ENCODE measurements around the gene HOXD10. TPM values are rescaled to one million over a fixed set of nuclear protein-coding genes. Genes with fewer than 3 reads are reported as not detected.

Gene HOXD10
- total and polyA plus RNA-seq, 9 of the 15 experiments (the other 6 are each of a cell fraction or from before 2014, with no cell fraction given) = not detected

DNA sequence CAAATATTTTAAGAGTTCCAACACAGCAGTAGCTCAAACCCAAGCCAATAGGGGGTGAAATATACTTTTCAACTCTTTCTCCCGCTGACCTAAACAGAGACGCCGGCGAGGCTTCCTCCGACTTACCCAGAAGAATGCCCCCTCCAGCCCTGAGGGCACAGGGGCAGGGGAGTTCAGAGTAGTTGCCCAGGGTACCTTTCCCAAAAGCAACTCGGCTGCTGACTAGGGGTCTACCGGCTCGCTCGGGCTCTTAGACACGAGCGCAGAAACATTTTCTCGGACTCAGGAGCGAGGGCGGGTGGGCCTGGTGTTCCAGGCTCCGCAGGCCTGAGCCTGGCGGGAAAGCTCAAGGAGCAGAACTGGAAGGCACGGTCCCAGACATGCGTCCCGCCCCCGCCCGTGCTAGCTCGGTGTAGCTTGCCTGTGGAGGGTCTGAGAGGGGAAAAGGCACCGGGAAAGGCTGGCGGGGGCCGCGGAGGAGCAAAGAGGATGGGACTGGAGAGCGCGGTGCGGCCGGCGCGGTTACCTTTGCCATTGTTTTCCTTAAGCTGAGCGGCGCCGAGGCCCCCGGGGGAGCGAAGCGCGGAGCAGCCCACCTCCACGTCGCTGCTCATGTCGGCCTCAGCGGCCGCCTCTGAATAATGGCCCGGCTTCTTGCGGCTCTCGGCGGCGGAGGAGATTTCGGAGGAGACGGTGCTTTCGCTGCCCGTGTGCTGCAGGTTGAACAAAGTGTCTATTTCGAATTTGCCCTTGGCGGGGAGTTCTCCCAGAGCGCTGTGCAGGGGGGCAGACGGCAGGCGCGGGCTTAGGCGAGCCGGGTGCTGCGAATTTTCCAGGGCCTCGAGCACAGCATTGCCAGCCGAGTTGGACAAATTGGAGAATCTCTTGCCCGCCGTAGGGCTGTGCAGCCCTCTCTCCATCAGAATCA, 33.5 kb upstream of the HOXD10 start:
- Histone ChIP-seq H3K4me3 (no peak overlapping the region), H3K79me2 (ENCODE audit: control insufficient read depth, insufficient read depth, low read length) (no peaks in the 10 kb centered on the region), H3K9me3 (replicated peaks; ENCODE audit: control insufficient read depth, insufficient read depth, low read depth, low read length) (peaks cover 10% of the 10 kb centered on the region), H3K36me3 (ENCODE audit: control insufficient read depth, insufficient read depth, low read length) (no peaks in the 10 kb centered on the region), H4K20me1 (replicated peaks; ENCODE audit: control insufficient read depth, insufficient read depth, low read length) (peaks cover 4% of the 10 kb centered on the region; the same call in 1 of the 2 replicates), H3K4me2 (ENCODE audit: insufficient read depth, low read length) (no peak overlapping the region), H3K9me1 (ENCODE audit: control insufficient read depth, insufficient read depth, low read length) (no peaks in the 10 kb centered on the region), H2AFZ (ENCODE audit: low read depth, low read length) (no peak overlapping the region), H3K4me1 (replicated peaks in 1 of 2; ENCODE audit: control insufficient read depth in 2 of 2, insufficient read depth in 2 of 2, low read length in 2 of 2) (peaks cover 0 to 43% of the 10 kb centered on the region in 2 experiments; a peak in 3 of 5 replicates), H3K27me3 (ENCODE audit: control insufficient read depth in 2 of 2, insufficient read depth in 2 of 2, low read length in 2 of 2) (peaks cover 58 to 85% of the 10 kb centered on the region in 2 experiments), H3K27ac (ENCODE audit: extremely low read depth, low read depth, low read length) (no peak overlapping the region), H3K9ac (ENCODE audit: insufficient read depth in 1 of 2, low read depth in 2 of 2, low read length in 2 of 2) (no peak overlapping the region)
- intact Hi-C loops (cut with micrococcal nuclease) = no loop called here
- 31% methylated on average over 51 of the region's 66 CpGs for WGBS (ENCODE audit: insufficient coverage, low coverage, missing lambda C conversion rate)
- in situ Hi-C loops (cut with MboI) = loop anchor here (10.0 to 25.0 kb wide), 2 partner anchors 658 to 1046 kb away; no protein-coding TSS in a partner anchor
- ATAC-seq = no peak
- no TSS peak for BruUV-seq (replicated peaks)
- FAIRE-seq = no peak
- no peak for DNase-seq (ENCODE audit: extremely low read depth in 1 of 4, low spot score in 3 of 4)
- ChIA-PET CTCF (ENCODE audit: low intra/inter-chr PET ratio) (no interaction called here), POLR2A (no interaction called here)
- TF ChIP-seq, protein P1, sequence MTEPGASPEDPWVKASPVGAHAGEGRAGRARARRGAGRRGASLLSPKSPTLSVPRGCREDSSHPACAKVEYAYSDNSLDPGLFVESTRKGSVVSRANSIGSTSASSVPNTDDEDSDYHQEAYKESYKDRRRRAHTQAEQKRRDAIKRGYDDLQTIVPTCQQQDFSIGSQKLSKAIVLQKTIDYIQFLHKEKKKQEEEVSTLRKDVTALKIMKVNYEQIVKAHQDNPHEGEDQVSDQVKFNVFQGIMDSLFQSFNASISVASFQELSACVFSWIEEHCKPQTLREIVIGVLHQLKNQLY (CRISPR knock-in tag; conservative IDR thresholded peaks at IDR 0.05) = no peak
- TF ChIP-seq, protein P2, sequence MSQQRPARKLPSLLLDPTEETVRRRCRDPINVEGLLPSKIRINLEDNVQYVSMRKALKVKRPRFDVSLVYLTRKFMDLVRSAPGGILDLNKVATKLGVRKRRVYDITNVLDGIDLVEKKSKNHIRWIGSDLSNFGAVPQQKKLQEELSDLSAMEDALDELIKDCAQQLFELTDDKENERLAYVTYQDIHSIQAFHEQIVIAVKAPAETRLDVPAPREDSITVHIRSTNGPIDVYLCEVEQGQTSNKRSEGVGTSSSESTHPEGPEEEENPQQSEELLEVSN (IDR thresholded peaks at IDR 0.05; ENCODE audit: borderline replicate concordance in 1 of 2, extremely low read depth in 1 of 2, insufficient read depth in 1 of 2, insufficient read length in 1 of 2, low read depth in 1 of 2, low read length in 1 of 2, poor library complexity in 1 of 2, severe bottlenecking in 1 of 2) = peak in 1 of 2 experiments; percentile 24
